BLaER1 treated with 17β-estradiol and CSF1 and Interleukin-3, amounts not matched to agents 10 nM and 100 nM (cell line): ENCODE measurements around the gene ZNF532.

ENCODE experiments used
- H3K27ac ChIP-seq, 11 experiments: shearing (Covaris generic); formaldehyde crosslinking; 2 replicates each; pipeline ENCODE4 v1.8.1; 2022
- H3K27me3 ChIP-seq, 11 experiments: shearing (Covaris generic); formaldehyde crosslinking; 2 replicates each; pipeline ENCODE4 v1.8.1; 2022
- H3K36me3 ChIP-seq, 11 experiments: shearing (Covaris generic); formaldehyde crosslinking; 2 replicates each; pipeline ENCODE4 v1.8.1; 2022
- H3K4me1 ChIP-seq, 10 experiments: shearing (Covaris generic); formaldehyde crosslinking; 2 replicates each; pipeline ENCODE4 v1.8.1; 2022
- H3K4me2 ChIP-seq, 11 experiments: shearing (Covaris generic); formaldehyde crosslinking; 2 replicates each; pipeline ENCODE4 v1.8.1; 2022
- H3K4me3 ChIP-seq, 10 experiments: shearing (Covaris generic); formaldehyde crosslinking; 2 replicates each; pipeline ENCODE4 v1.8.1; 2022
- H3K9ac ChIP-seq, 11 experiments: shearing (Covaris generic); formaldehyde crosslinking; 2 replicates each; pipeline ENCODE4 v1.8.1; 2022
- H3K9me3 ChIP-seq, 11 experiments: shearing (Covaris generic); formaldehyde crosslinking; replicated peaks in 1 of 11; 2 replicates each; pipeline ENCODE4 v1.8.1; 2022
- H4K20me1 ChIP-seq, 11 experiments: shearing (Covaris generic); formaldehyde crosslinking; 2 replicates each; pipeline ENCODE4 v1.8.1; 2022
- Cebpa-rat ChIP-seq, 11 experiments: shearing (Covaris generic); IDR thresholded peaks; 2 replicates each; pipeline ENCODE4 v1.8.1; 2022

ZNF532 gene

GRCh38 chr18:58863539-58864145, 1.0 kb upstream of the ZNF532 start:
- Histone ChIP-seq H3K4me1 (no peaks in the 10 kb centered on the region), H3K4me2 (peak overlapping the region; percentile 20 to 53 (median 40); a peak in 17 of 22 replicates)

DNA sequence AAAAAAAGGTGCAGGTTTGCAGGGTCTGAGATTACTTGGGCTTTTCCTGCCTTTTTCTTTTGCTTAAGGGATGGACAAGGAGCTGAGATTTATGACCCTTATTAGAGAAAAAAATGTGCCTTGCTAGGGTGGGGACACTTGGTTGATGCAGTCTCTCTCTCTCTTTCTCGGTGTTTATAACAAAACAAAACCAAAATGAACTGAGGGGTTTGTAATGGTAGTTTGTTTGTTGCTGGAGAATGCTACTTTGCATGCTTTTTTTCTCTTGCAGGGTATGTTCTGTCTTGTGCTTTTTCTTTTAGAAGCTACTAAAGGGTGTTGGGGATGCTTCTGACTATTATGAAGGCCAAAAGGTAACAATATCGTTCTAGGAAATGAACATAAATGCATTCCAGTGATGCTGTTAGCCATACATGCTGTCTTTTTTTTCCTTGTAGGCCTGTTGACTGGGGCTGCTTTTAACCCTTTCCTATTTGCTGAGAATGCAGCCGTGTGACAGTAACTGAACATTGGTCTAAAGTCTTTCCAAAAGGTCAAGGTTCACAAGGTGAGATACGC, 435 bp downstream of the ZNF532 start:
- Histone ChIP-seq H3K4me3 (no peak overlapping the region), H3K4me2 (no peak overlapping the region), H3K27me3 (peaks cover 46 to 80% (median 67%) of the 10 kb centered on the region in 11 experiments), H4K20me1 (no peaks in the 10 kb centered on the region; a peak in 1 of 22 replicates), H3K36me3 (no peaks in the 10 kb centered on the region), H3K9me3 (peaks cover 0 to 11% (median 8%) of the 10 kb centered on the region in 11 experiments; a peak in 11 of 22 replicates), H3K27ac (no peak overlapping the region), H3K9ac (no peak overlapping the region), H3K4me1 (no peaks in the 10 kb centered on the region)
- TF ChIP-seq Cebpa-rat (IDR thresholded peaks at IDR 0.05): no peak

More at GRCh38 chr18:58863539-58864145, 1.0 kb upstream of the ZNF532 start:
- peak overlapping the region in 1 of 11 experiments; percentile 26; a peak in 1 of 22 replicates for H3K27ac ChIP-seq
- peak overlapping the region in 2 of 11 experiments; percentile 35 to 39; a peak in 4 of 22 replicates for H3K9ac ChIP-seq
- H4K20me1 ChIP-seq: no peaks in the 10 kb centered on the region; a peak in 1 of 22 replicates
- H3K27me3 ChIP-seq: peaks cover 53 to 88% (median 73%) of the 10 kb centered on the region in 11 experiments
- no peaks in the 10 kb centered on the region for H3K36me3 ChIP-seq
- peak overlapping the region in 8 of 10 experiments; percentile 14 to 54 (median 34); a peak in 10 of 20 replicates for H3K4me3 ChIP-seq
- no peak for TF ChIP-seq Cebpa-rat (IDR thresholded peaks at IDR 0.05)
- H3K9me3 ChIP-seq: peaks cover 0 to 9% (median 5%) of the 10 kb centered on the region in 11 experiments; a peak in 11 of 22 replicates

- no peak for TF ChIP-seq Cebpa-rat (IDR thresholded peaks at IDR 0.05)
- peaks cover 0 to 11% (median 8%) of the 10 kb centered on the region in 11 experiments; a peak in 11 of 22 replicates for H3K9me3 ChIP-seq
- peaks cover 46 to 76% (median 62%) of the 10 kb centered on the region in 11 experiments for H3K27me3 ChIP-seq
- no peaks in the 10 kb centered on the region for H3K4me1 ChIP-seq
- no peaks in the 10 kb centered on the region for H3K36me3 ChIP-seq
- no peak overlapping the region for H3K4me2 ChIP-seq
- no peaks in the 10 kb centered on the region; a peak in 1 of 22 replicates for H4K20me1 ChIP-seq
- H3K9ac ChIP-seq: no peak overlapping the region
- no peak overlapping the region for H3K4me3 ChIP-seq
- no peak overlapping the region for H3K27ac ChIP-seq
These were observed 1.0 kb downstream of the ZNF532 start for GRCh38 chr18:58865701-58866065.

DNA sequence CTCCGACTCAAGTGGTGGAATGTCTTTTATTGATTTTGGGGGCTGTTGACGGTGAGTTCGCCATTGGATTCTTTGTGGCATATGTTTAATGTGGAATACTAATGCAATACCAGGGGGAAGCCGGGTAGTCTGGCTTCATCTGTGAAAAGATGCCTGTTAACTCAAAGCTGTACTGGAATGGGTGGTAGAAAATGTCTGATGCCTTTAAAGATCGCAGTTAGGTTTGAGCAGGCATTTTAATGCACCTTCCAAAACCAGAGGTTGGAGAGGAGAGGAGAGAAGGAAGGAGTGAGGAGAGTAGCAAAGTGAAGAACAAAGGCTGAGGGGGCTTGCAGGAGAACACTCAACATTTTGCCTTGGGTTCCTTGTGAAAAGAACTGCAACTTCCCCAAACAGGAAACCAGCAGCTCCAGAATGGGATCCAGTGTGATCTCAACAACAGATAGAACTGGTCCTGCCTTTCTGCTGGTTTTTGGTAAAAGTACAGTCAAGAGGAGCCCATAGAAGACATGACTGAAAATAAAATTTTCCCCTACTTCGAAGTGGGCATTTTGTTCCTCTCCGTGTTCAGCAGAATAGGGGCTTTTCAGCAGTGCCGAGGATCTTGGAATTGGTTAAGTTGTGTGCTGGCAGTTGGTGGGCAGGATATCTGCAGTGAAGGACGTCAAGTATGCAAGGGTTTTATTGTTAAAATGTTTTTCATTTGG, 1.5 kb downstream of the ZNF532 start:
- H3K4me2 ChIP-seq: no peak overlapping the region
- H4K20me1 ChIP-seq: no peaks in the 10 kb centered on the region; a peak in 1 of 22 replicates
- H3K27me3 ChIP-seq: peaks cover 44 to 70% (median 56%) of the 10 kb centered on the region in 11 experiments
- no peaks in the 10 kb centered on the region for H3K4me1 ChIP-seq
- no peak for TF ChIP-seq Cebpa-rat (IDR thresholded peaks at IDR 0.05)
- H3K4me3 ChIP-seq: no peak overlapping the region
- no peak overlapping the region for H3K27ac ChIP-seq
- no peak overlapping the region for H3K9ac ChIP-seq
- H3K9me3 ChIP-seq: peaks cover 0 to 11% (median 8%) of the 10 kb centered on the region in 11 experiments; a peak in 11 of 22 replicates
- H3K36me3 ChIP-seq: no peaks in the 10 kb centered on the region

- H3K9ac ChIP-seq: no peak overlapping the region
- H3K4me1 ChIP-seq: no peaks in the 10 kb centered on the region
- no peak for TF ChIP-seq Cebpa-rat (IDR thresholded peaks at IDR 0.05)
- H4K20me1 ChIP-seq: no peaks in the 10 kb centered on the region; a peak in 1 of 22 replicates
- H3K9me3 ChIP-seq: peaks cover 0 to 11% (median 8%) of the 10 kb centered on the region in 11 experiments; a peak in 11 of 22 replicates
- H3K36me3 ChIP-seq: no peaks in the 10 kb centered on the region
- H3K4me2 ChIP-seq: no peak overlapping the region
- H3K27me3 ChIP-seq: peaks cover 39 to 65% (median 51%) of the 10 kb centered on the region in 11 experiments
- no peak overlapping the region for H3K27ac ChIP-seq
- H3K4me3 ChIP-seq: no peak overlapping the region
These were observed 2.1 kb downstream of the ZNF532 start for GRCh38 chr18:58866773-58867150.

DNA sequence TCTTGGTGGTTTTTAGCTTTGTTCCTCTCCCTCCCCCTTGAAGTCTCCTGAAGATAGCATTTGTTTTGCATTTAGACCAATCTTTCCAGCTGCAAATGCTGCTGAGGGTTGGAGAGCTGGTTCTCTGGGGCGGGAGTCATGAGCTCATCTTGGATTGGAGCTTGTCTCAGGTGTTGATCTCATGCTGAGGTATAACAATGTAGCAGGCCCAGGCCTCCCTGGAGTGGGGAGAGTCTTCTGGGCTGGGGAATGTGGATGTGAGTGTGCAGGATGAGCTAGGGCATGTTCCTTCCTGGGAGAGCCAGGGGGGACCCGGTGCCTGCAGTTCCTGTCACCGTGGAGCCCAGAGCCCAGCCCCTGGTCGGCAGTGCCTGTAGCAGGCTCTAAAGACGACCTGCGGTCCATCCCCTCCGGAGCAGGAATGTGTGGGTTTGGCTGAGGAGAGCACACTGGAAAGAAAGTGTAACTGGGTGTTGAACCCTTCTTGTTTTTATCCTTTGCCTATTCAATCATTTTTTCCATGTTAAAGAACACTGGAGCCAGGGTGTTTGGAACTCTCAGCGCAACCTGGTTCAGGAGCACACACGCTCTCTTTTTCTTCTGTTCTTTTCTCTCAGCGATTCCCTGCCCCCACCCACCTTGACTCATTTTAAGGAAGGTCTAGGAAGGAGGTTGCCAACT, 2.7 kb downstream of the ZNF532 start:
- Histone ChIP-seq H3K4me1 (no peaks in the 10 kb centered on the region), H3K36me3 (no peaks in the 10 kb centered on the region), H3K27ac (no peak overlapping the region), H3K27me3 (peaks cover 32 to 58% (median 44%) of the 10 kb centered on the region in 11 experiments), H3K4me3 (no peak overlapping the region), H3K9ac (no peak overlapping the region), H3K9me3 (peaks cover 0 to 11% (median 8%) of the 10 kb centered on the region in 11 experiments; a peak in 11 of 22 replicates), H4K20me1 (no peaks in the 10 kb centered on the region; a peak in 1 of 22 replicates), H3K4me2 (no peak overlapping the region)
- TF ChIP-seq Cebpa-rat (IDR thresholded peaks at IDR 0.05): no peak

DNA sequence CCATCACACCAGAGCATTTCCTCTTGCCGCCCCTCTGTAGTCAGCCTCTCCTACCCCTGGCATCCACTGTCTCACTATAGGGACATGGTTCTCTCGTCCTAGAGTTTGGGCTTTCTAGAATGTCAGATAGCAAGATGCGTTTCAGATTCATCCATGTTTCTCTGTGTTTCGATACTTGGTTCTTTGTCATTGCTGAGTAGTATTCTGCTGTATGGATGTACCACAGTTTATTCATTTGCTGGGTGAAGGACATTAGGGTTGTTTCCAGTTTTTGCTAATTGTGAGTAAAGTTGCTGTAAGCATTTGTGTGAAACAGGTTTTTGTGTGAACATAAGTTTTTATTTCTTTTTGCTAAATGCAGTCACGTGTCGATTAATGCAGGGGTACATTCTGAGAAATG, 3.8 kb downstream of the ZNF532 start:
- Histone ChIP-seq H3K27ac (no peak overlapping the region), H3K4me3 (no peak overlapping the region), H3K4me2 (no peak overlapping the region), H4K20me1 (no peaks in the 10 kb centered on the region; a peak in 1 of 22 replicates), H3K4me1 (no peaks in the 10 kb centered on the region), H3K36me3 (no peaks in the 10 kb centered on the region), H3K27me3 (peaks cover 24 to 48% (median 34%) of the 10 kb centered on the region in 11 experiments), H3K9ac (no peak overlapping the region), H3K9me3 (peaks cover 0 to 11% (median 8%) of the 10 kb centered on the region in 11 experiments; a peak in 11 of 22 replicates)
- TF ChIP-seq Cebpa-rat (IDR thresholded peaks at IDR 0.05): no peak

DNA sequence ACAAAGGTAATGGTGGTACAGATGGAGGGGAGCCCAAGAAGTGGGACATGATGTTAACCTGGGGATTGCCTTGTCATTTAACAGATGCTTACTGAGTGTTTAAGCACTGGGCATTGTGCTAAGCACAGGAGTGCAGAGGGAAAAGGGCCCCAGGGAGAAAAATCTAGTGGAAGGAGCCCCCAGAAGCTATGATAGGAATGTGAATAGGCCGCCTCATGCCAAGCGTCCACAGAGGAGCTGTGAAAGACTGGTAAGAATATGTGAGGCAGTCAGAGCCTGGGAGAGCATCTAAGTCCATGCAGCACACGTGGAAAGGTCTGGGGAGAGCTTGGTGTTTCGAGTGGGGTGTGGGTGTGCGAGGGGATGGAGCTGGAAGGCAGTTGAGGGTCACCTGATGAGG, 5.5 kb downstream of the ZNF532 start:
- no peak overlapping the region for H3K4me3 ChIP-seq
- TF ChIP-seq Cebpa-rat (IDR thresholded peaks at IDR 0.05): no peak
- peaks cover 9 to 31% (median 17%) of the 10 kb centered on the region in 11 experiments for H3K27me3 ChIP-seq
- no peak overlapping the region for H3K9ac ChIP-seq
- no peaks in the 10 kb centered on the region; a peak in 1 of 22 replicates for H4K20me1 ChIP-seq
- no peak overlapping the region for H3K4me2 ChIP-seq
- H3K36me3 ChIP-seq: no peaks in the 10 kb centered on the region
- no peak overlapping the region for H3K27ac ChIP-seq
- no peaks in the 10 kb centered on the region for H3K4me1 ChIP-seq
- peaks cover 0 to 11% (median 8%) of the 10 kb centered on the region in 11 experiments; a peak in 11 of 22 replicates for H3K9me3 ChIP-seq
